ENCODE results near the gene HMGXB4.

DNA sequence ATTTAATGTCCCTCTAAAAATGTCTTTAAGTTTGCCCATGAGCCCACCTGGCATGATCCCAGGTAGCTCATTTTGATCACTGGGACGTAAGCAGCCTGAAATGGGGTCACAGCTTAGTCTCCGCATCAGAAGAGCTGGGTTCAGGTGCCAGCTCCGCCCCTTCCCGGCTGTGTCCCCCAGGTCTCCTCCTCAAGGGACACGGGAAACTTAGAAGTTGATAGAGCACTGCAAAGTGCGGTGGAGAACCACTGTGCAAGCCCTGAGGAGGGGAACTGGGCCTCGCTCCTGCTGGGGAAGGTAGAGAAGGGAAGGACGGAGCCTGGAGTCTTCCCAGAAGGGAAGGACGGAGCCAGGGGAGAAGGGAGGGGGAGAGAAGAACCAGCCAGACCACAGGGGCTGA is 50.1 kb downstream of the HMGXB4 start:
- TF ChIP-seq, protein P1, sequence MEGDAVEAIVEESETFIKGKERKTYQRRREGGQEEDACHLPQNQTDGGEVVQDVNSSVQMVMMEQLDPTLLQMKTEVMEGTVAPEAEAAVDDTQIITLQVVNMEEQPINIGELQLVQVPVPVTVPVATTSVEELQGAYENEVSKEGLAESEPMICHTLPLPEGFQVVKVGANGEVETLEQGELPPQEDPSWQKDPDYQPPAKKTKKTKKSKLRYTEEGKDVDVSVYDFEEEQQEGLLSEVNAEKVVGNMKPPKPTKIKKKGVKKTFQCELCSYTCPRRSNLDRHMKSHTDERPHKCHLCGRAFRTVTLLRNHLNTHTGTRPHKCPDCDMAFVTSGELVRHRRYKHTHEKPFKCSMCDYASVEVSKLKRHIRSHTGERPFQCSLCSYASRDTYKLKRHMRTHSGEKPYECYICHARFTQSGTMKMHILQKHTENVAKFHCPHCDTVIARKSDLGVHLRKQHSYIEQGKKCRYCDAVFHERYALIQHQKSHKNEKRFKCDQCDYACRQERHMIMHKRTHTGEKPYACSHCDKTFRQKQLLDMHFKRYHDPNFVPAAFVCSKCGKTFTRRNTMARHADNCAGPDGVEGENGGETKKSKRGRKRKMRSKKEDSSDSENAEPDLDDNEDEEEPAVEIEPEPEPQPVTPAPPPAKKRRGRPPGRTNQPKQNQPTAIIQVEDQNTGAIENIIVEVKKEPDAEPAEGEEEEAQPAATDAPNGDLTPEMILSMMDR (IDR thresholded peaks at IDR 0.05; ENCODE audit: low read depth, low read length, missing input control): no peak
- TF ChIP-seq, protein P2, sequence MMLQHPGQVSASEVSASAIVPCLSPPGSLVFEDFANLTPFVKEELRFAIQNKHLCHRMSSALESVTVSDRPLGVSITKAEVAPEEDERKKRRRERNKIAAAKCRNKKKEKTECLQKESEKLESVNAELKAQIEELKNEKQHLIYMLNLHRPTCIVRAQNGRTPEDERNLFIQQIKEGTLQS (IDR thresholded peaks at IDR 0.05): no peak
- TF ChIP-seq SP1 (IDR thresholded peaks at IDR 0.05) (no peak), JUND (IDR thresholded peaks at IDR 0.05) (no peak), RAD21 (IDR thresholded peaks at IDR 0.05) (no peak), GABPA (IDR thresholded peaks at IDR 0.05 in 1 of 2, conservative IDR thresholded peaks at IDR 0.05 in 1 of 2) (no peak), HNF4A (conservative IDR thresholded peaks at IDR 0.05) (no peak)
- TF ChIP-seq, protein P3, sequence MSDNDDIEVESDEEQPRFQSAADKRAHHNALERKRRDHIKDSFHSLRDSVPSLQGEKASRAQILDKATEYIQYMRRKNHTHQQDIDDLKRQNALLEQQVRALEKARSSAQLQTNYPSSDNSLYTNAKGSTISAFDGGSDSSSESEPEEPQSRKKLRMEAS (IDR thresholded peaks at IDR 0.05): no peak
- TF ChIP-seq, protein P4, sequence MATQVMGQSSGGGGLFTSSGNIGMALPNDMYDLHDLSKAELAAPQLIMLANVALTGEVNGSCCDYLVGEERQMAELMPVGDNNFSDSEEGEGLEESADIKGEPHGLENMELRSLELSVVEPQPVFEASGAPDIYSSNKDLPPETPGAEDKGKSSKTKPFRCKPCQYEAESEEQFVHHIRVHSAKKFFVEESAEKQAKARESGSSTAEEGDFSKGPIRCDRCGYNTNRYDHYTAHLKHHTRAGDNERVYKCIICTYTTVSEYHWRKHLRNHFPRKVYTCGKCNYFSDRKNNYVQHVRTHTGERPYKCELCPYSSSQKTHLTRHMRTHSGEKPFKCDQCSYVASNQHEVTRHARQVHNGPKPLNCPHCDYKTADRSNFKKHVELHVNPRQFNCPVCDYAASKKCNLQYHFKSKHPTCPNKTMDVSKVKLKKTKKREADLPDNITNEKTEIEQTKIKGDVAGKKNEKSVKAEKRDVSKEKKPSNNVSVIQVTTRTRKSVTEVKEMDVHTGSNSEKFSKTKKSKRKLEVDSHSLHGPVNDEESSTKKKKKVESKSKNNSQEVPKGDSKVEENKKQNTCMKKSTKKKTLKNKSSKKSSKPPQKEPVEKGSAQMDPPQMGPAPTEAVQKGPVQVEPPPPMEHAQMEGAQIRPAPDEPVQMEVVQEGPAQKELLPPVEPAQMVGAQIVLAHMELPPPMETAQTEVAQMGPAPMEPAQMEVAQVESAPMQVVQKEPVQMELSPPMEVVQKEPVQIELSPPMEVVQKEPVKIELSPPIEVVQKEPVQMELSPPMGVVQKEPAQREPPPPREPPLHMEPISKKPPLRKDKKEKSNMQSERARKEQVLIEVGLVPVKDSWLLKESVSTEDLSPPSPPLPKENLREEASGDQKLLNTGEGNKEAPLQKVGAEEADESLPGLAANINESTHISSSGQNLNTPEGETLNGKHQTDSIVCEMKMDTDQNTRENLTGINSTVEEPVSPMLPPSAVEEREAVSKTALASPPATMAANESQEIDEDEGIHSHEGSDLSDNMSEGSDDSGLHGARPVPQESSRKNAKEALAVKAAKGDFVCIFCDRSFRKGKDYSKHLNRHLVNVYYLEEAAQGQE (IDR thresholded peaks at IDR 0.05): no peak
- TF ChIP-seq, protein P5, sequence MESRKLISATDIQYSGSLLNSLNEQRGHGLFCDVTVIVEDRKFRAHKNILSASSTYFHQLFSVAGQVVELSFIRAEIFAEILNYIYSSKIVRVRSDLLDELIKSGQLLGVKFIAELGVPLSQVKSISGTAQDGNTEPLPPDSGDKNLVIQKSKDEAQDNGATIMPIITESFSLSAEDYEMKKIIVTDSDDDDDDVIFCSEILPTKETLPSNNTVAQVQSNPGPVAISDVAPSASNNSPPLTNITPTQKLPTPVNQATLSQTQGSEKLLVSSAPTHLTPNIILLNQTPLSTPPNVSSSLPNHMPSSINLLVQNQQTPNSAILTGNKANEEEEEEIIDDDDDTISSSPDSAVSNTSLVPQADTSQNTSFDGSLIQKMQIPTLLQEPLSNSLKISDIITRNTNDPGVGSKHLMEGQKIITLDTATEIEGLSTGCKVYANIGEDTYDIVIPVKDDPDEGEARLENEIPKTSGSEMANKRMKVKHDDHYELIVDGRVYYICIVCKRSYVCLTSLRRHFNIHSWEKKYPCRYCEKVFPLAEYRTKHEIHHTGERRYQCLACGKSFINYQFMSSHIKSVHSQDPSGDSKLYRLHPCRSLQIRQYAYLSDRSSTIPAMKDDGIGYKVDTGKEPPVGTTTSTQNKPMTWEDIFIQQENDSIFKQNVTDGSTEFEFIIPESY (IDR thresholded peaks at IDR 0.05): no peak

Data from liver (tissue), 3 donors.